ENCODE data around the gene EPC2.

Gene EPC2

DNA sequence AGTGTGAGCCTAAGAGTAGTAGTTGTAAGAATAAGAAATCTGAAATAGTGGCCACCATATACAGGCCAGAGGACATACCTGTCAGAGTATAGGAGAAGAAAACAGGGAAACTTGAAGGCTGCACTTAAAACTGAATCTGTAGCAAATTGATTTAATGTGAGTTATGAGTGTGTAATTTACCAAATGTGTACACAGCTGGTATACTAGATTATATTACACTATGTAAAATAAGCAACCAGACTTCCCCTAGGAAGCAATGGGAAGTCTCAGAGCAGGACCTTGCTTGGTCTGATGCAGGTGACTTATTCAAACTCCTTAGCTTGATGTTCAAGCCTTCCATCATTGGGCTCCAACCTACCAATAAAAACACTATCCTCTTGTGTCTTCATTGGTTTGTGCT lies 17.3 kb upstream of the EPC2 start:
- POLR2A ChIA-PET = no interaction called here
- CTCF ChIA-PET = no interaction called here
- TF ChIP-seq SUZ12 (IDR thresholded peaks at IDR 0.05) = no peak
- TF ChIP-seq NFRKB (IDR thresholded peaks at IDR 0.05) = no peak
- no peak for TF ChIP-seq SP1 (IDR thresholded peaks at IDR 0.05)
- TF ChIP-seq BHLHE40 (IDR thresholded peaks at IDR 0.05; ENCODE audit: borderline replicate concordance) = no peak
- TF ChIP-seq FOXM1 (IDR thresholded peaks at IDR 0.05; ENCODE audit: borderline replicate concordance) = no peak
- TF ChIP-seq ELF4 (IDR thresholded peaks at IDR 0.05) = no peak
- no peak for TF ChIP-seq ZNF384 (IDR thresholded peaks at IDR 0.05)
- TF ChIP-seq, protein P1, sequence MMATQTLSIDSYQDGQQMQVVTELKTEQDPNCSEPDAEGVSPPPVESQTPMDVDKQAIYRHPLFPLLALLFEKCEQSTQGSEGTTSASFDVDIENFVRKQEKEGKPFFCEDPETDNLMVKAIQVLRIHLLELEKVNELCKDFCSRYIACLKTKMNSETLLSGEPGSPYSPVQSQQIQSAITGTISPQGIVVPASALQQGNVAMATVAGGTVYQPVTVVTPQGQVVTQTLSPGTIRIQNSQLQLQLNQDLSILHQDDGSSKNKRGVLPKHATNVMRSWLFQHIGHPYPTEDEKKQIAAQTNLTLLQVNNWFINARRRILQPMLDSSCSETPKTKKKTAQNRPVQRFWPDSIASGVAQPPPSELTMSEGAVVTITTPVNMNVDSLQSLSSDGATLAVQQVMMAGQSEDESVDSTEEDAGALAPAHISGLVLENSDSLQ (IDR thresholded peaks at IDR 0.05) = no peak
- TF ChIP-seq L3MBTL2 (conservative IDR thresholded peaks at IDR 0.05) = no peak
- TF ChIP-seq HDGF (IDR thresholded peaks at IDR 0.05; ENCODE audit: borderline replicate concordance) = no peak
- no peak for TF ChIP-seq CTBP1 (IDR thresholded peaks at IDR 0.05; ENCODE audit: borderline replicate concordance)
- no peak for TF ChIP-seq FOXK2 (IDR thresholded peaks at IDR 0.05)
- no peak for DNase-seq (ENCODE audit: extremely low spot score)

DNA sequence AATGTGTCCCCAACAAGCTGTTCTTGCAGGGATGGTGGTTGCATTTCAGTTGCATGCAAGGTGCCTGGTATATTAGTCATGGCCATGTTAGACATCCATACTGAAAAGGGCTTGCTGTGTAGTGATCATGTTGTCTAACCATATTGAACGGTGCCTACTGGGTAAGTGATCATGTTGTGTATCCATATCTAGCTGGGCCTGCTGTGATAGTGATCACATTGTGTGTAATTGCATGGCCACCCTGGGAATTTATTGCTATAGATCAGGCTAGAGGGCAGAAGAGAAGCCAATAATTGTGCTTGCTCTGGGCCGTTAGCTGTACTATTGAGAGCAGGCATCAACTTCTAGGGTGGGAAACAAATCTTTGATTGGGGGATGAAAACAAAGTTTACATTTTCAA lies 9.8 kb upstream of the EPC2 start:
- CTCF ChIA-PET = no interaction called here
- POLR2A ChIA-PET = no interaction called here
- DNase-seq (ENCODE audit: extremely low spot score) = no peak
- TF ChIP-seq L3MBTL2 (conservative IDR thresholded peaks at IDR 0.05) = no peak
- no peak for TF ChIP-seq ZNF384 (IDR thresholded peaks at IDR 0.05)
- TF ChIP-seq NFRKB (IDR thresholded peaks at IDR 0.05) = no peak
- TF ChIP-seq, protein P1 (IDR thresholded peaks at IDR 0.05) = no peak
- TF ChIP-seq BHLHE40 (IDR thresholded peaks at IDR 0.05; ENCODE audit: borderline replicate concordance) = no peak
- TF ChIP-seq SUZ12 (IDR thresholded peaks at IDR 0.05) = no peak
- TF ChIP-seq FOXM1 (IDR thresholded peaks at IDR 0.05; ENCODE audit: borderline replicate concordance) = no peak
- TF ChIP-seq CTBP1 (IDR thresholded peaks at IDR 0.05; ENCODE audit: borderline replicate concordance) = no peak
- no peak for TF ChIP-seq LEF1 (IDR thresholded peaks at IDR 0.05; ENCODE audit: borderline replicate concordance)
- no peak for TF ChIP-seq TARDBP (IDR thresholded peaks at IDR 0.05)
- no peak for TF ChIP-seq SP1 (IDR thresholded peaks at IDR 0.05)
- TF ChIP-seq ELF4 (IDR thresholded peaks at IDR 0.05) = no peak
- TF ChIP-seq ARNT (IDR thresholded peaks at IDR 0.05) = no peak
- no peak for TF ChIP-seq FOXK2 (IDR thresholded peaks at IDR 0.05)
- no peak for TF ChIP-seq HDGF (IDR thresholded peaks at IDR 0.05; ENCODE audit: borderline replicate concordance)

- ChIA-PET POLR2A (interaction anchor here (0.5 kb wide), 1 partner anchor 75 kb away, joined by 3 read pairs; no protein-coding TSS in a partner anchor), CTCF (no interaction called here)
- DNase-seq (ENCODE audit: extremely low spot score) = no peak
- no peak for TF ChIP-seq NFRKB (IDR thresholded peaks at IDR 0.05)
Measured at GRCh38 chr2:148638543-148638942, 6.0 kb upstream of the EPC2 start.

GRCh38 chr2:148640767-148641166 lies 3.8 kb upstream of the EPC2 start:
- ChIA-PET POLR2A (no interaction called here), CTCF (interaction anchor here (0.7 kb wide), 1 partner anchor 310 kb away, joined by 3 read pairs; no protein-coding TSS in a partner anchor)
- TF ChIP-seq, protein P1 (IDR thresholded peaks at IDR 0.05) = no peak
- no peak for TF ChIP-seq ARNT (IDR thresholded peaks at IDR 0.05)
- TF ChIP-seq ZNF384 (IDR thresholded peaks at IDR 0.05) = no peak
- TF ChIP-seq FOXK2 (IDR thresholded peaks at IDR 0.05) = no peak
- no peak for TF ChIP-seq SP1 (IDR thresholded peaks at IDR 0.05)
- TF ChIP-seq FOXM1 (IDR thresholded peaks at IDR 0.05; ENCODE audit: borderline replicate concordance) = no peak
- TF ChIP-seq HDGF (IDR thresholded peaks at IDR 0.05; ENCODE audit: borderline replicate concordance) = no peak
- no peak for TF ChIP-seq LEF1 (IDR thresholded peaks at IDR 0.05; ENCODE audit: borderline replicate concordance)
- no peak for TF ChIP-seq TARDBP (IDR thresholded peaks at IDR 0.05)
- TF ChIP-seq ELF4 (IDR thresholded peaks at IDR 0.05) = no peak
- no peak for TF ChIP-seq FOXA1 (IDR thresholded peaks at IDR 0.05)
- TF ChIP-seq SUZ12 (IDR thresholded peaks at IDR 0.05) = no peak
- TF ChIP-seq BHLHE40 (IDR thresholded peaks at IDR 0.05; ENCODE audit: borderline replicate concordance) = no peak
- no peak for DNase-seq (ENCODE audit: extremely low spot score)

- CTCF ChIA-PET = interaction anchor here (0.8 kb wide), 1 partner anchor 348 kb away, joined by 3 read pairs; no protein-coding TSS in a partner anchor
Measured at GRCh38 chr2:148642112-148642744, 2.3 kb upstream of the EPC2 start.

More at GRCh38 chr2:148642112-148642744, 2.3 kb upstream of the EPC2 start:
- TF ChIP-seq HDGF (IDR thresholded peaks at IDR 0.05; ENCODE audit: borderline replicate concordance) (no peak), ZNF384 (IDR thresholded peaks at IDR 0.05) (no peak), NFRKB (IDR thresholded peaks at IDR 0.05) (no peak), FOXA1 (IDR thresholded peaks at IDR 0.05) (no peak), FOXM1 (IDR thresholded peaks at IDR 0.05; ENCODE audit: borderline replicate concordance) (no peak)
- TF ChIP-seq, protein P1 (IDR thresholded peaks at IDR 0.05) = 0 out of 2 replicates have a peak, but pooled peaks have one; percentile 3
- POLR2A ChIA-PET = no interaction called here
- DNase-seq (ENCODE audit: extremely low spot score) = no peak
